ENCODE measurements around the gene TSBP1. TPM values are rescaled to one million over a fixed set of nuclear protein-coding genes. Genes with fewer than 3 reads are reported as not detected.

TSBP1 gene
- total RNA-seq, 1 experiment from 2014 or later, result not detected

- POLR2A ChIA-PET (ENCODE audit: low non-redundant PET), result no interaction called here
- H3K27me3 ChIP-seq (replicated peaks; ENCODE audit: insufficient read depth, low read depth, low read length, poor library complexity), result peaks cover 49% of the 10 kb centered on the region
- CTCF ChIA-PET, result no interaction called here
- H3K9me3 ChIP-seq (ENCODE audit: low read depth, low read length, poor library complexity, severe bottlenecking), result no peaks in the 10 kb centered on the region
- BruUV-seq (replicated peaks), result no TSS peak
- DNase-seq (ENCODE audit: low spot score), result no peak
- no peak overlapping the region for H3K27ac ChIP-seq (ENCODE audit: low read depth, low read length, poor library complexity, severe bottlenecking)
- TF ChIP-seq EZH2 (IDR thresholded peaks at IDR 0.05; ENCODE audit: borderline replicate concordance, low read depth, low read length, poor library complexity, severe bottlenecking), result no peak
- no peak for TF ChIP-seq CTCF (conservative IDR thresholded peaks at IDR 0.05; ENCODE audit: low read depth, low read length)
- intact Hi-C loops (cut with micrococcal nuclease; ENCODE audit: unreplicated experiment), result no loop called here
- no peaks in the 10 kb centered on the region for H3K36me3 ChIP-seq (ENCODE audit: insufficient read depth, low read length, poor library complexity, severe bottlenecking)
- H3K4me3 ChIP-seq (ENCODE audit: low read depth, low read length, poor library complexity, severe bottlenecking), result no peak overlapping the region
- H3K4me1 ChIP-seq (ENCODE audit: insufficient read depth, low read length, poor library complexity, severe bottlenecking), result no peaks in the 10 kb centered on the region
Observed at GRCh38 chr6:32402812-32403211, 31.1 kb upstream of the TSBP1 start.

GRCh38 chr6:32401284-32401963 lies 29.7 kb upstream of the TSBP1 start:
- H3K4me3 ChIP-seq (ENCODE audit: low read depth, low read length, poor library complexity, severe bottlenecking), result no peak overlapping the region
- no peaks in the 10 kb centered on the region for H3K4me1 ChIP-seq (ENCODE audit: insufficient read depth, low read length, poor library complexity, severe bottlenecking)
- no peak for TF ChIP-seq EZH2 (IDR thresholded peaks at IDR 0.05; ENCODE audit: borderline replicate concordance, low read depth, low read length, poor library complexity, severe bottlenecking)
- TF ChIP-seq CTCF (conservative IDR thresholded peaks at IDR 0.05; ENCODE audit: low read depth, low read length), result no peak
- POLR2A ChIA-PET (ENCODE audit: low non-redundant PET), result no interaction called here
- no peaks in the 10 kb centered on the region for H3K9me3 ChIP-seq (ENCODE audit: low read depth, low read length, poor library complexity, severe bottlenecking)
- BruUV-seq (replicated peaks), result no TSS peak
- no peaks in the 10 kb centered on the region for H3K36me3 ChIP-seq (ENCODE audit: insufficient read depth, low read length, poor library complexity, severe bottlenecking)
- intact Hi-C loops (cut with micrococcal nuclease; ENCODE audit: unreplicated experiment), result no loop called here
- CTCF ChIA-PET, result interaction anchor here (0.6 kb wide), 1 partner anchor 437 kb away, joined by 5 read pairs; the partner anchor contains the start of gene TAP2
- peaks cover 35% of the 10 kb centered on the region for H3K27me3 ChIP-seq (replicated peaks; ENCODE audit: insufficient read depth, low read depth, low read length, poor library complexity)
- H3K27ac ChIP-seq (ENCODE audit: low read depth, low read length, poor library complexity, severe bottlenecking), result no peak overlapping the region
- DNase-seq (ENCODE audit: low spot score), result no peak

GRCh38 chr6:32397252-32397920 lies 25.7 kb upstream of the TSBP1 start:
- Histone ChIP-seq H3K4me3 (ENCODE audit: low read depth, low read length, poor library complexity, severe bottlenecking) (no peak overlapping the region), H3K9me3 (ENCODE audit: low read depth, low read length, poor library complexity, severe bottlenecking) (no peaks in the 10 kb centered on the region), H3K27ac (ENCODE audit: low read depth, low read length, poor library complexity, severe bottlenecking) (no peak overlapping the region), H3K27me3 (replicated peaks; ENCODE audit: insufficient read depth, low read depth, low read length, poor library complexity) (no peaks in the 10 kb centered on the region), H3K36me3 (ENCODE audit: insufficient read depth, low read length, poor library complexity, severe bottlenecking) (no peaks in the 10 kb centered on the region), H3K4me1 (ENCODE audit: insufficient read depth, low read length, poor library complexity, severe bottlenecking) (no peaks in the 10 kb centered on the region)
- POLR2A ChIA-PET (ENCODE audit: low non-redundant PET), result interaction anchor here (0.7 kb wide), 1 partner anchor 219 kb away, joined by 6 read pairs; no protein-coding TSS in a partner anchor
- CTCF ChIA-PET, result interaction anchor here (0.6 kb wide), 1 partner anchor 872 kb away, joined by 4 read pairs; no protein-coding TSS in a partner anchor
- TF ChIP-seq CTCF (conservative IDR thresholded peaks at IDR 0.05; ENCODE audit: low read depth, low read length) (no peak), EZH2 (IDR thresholded peaks at IDR 0.05; ENCODE audit: borderline replicate concordance, low read depth, low read length, poor library complexity, severe bottlenecking) (no peak)
- DNase-seq (ENCODE audit: low spot score), result no peak
- no TSS peak for BruUV-seq (replicated peaks)
- intact Hi-C loops (cut with micrococcal nuclease; ENCODE audit: unreplicated experiment), result no loop called here

All from A673 (cell line).